ENCODE data around the gene P2RY6. TPM values are rescaled to one million over a fixed set of nuclear protein-coding genes. Genes with fewer than 3 reads are reported as not detected.

The P2RY6 gene
- total RNA-seq, 4 donors from 2014 or later = 1.0 to 4.2 (median 2.4) TPM

GRCh38 chr11:73239111-73239521 lies 33.0 kb upstream of the P2RY6 start:
- ATAC-seq (ENCODE audit: low FRiP score) (no peak), DNase-seq (ENCODE audit: low spot score) (no peak)
- no peak for TF ChIP-seq CTCF (IDR thresholded peaks at IDR 0.05)

- ATAC-seq (ENCODE audit: low FRiP score) (no peak), DNase-seq (ENCODE audit: low spot score) (no peak)
- no peak for TF ChIP-seq CTCF (IDR thresholded peaks at IDR 0.05)
Observed at GRCh38 chr11:73239571-73240189, 32.5 kb upstream of the P2RY6 start.

GRCh38 chr11:73240190-73240781 lies 31.9 kb upstream of the P2RY6 start:
- no peak for TF ChIP-seq CTCF (IDR thresholded peaks at IDR 0.05)
- ATAC-seq (ENCODE audit: low FRiP score) (peak; percentile 20), DNase-seq (ENCODE audit: low spot score) (no peak)

GRCh38 chr11:73241300-73241699 lies 30.8 kb upstream of the P2RY6 start:
- ATAC-seq (ENCODE audit: low FRiP score) = no peak
- no peak for TF ChIP-seq CTCF (IDR thresholded peaks at IDR 0.05)
- no peak for DNase-seq (ENCODE audit: low spot score)

GRCh38 chr11:73242251-73243092 lies 29.7 kb upstream of the P2RY6 start:
- DNase-seq (ENCODE audit: low spot score) (peak; percentile 72), ATAC-seq (ENCODE audit: low FRiP score) (peak; percentile 78)
- TF ChIP-seq CTCF (IDR thresholded peaks at IDR 0.05) = peak in 1 of 3 donors; percentile 45

- ATAC-seq (ENCODE audit: low FRiP score) = no peak
- DNase-seq (ENCODE audit: low spot score) = no peak
- TF ChIP-seq CTCF (IDR thresholded peaks at IDR 0.05) = no peak
Observed at GRCh38 chr11:73243093-73243485, 29.0 kb upstream of the P2RY6 start.

Data from omental fat pad (tissue), 4 donors.